Gastroesophageal sphincter (tissue), 4 donors: ENCODE measurements around the gene ERBB4. TPM values are rescaled to one million over a fixed set of nuclear protein-coding genes. Genes with fewer than 3 reads are reported as not detected.

ENCODE experiments used
- ATAC-seq: fragments of 150-250 bp; one replicate; pipeline ENCODE4 v1.9.1; 2016; ENCODE audit warnings: mild to moderate bottlenecking, moderate library complexity
- H3K27ac ChIP-seq, 4 donors: fragments of 200-600 bp; sonication (generic) in 3 of 4; 1 replicate in 3 of 4; 2 replicates in 1 of 4; pipeline ENCODE4 v1.5.1; 2016 to 2019
- H3K27me3 ChIP-seq: fragments of 200-600 bp; sonication (generic); one replicate; pipeline ENCODE4 v1.5.1; 2019
- H3K36me3 ChIP-seq, 2 donors: fragments of 200-600 bp; sonication (generic); one replicate each; pipeline ENCODE4 v1.5.1; 2019; ENCODE audit warnings: control low read depth in 1 of 2
- H3K4me1 ChIP-seq, 3 donors: fragments of 200-600 bp; sonication (generic); 1 replicate in 2 of 3; 2 replicates in 1 of 3; pipeline ENCODE4 v1.5.1; 2016 to 2019; ENCODE audit warnings: control low read depth in 2 of 3
- H3K4me3 ChIP-seq, 2 donors: fragments of 200-600 bp; sonication (generic); one replicate each; pipeline ENCODE4 v1.5.1; 2019; ENCODE audit warnings: mild to moderate bottlenecking in 1 of 2, moderate library complexity in 1 of 2
- H3K9me3 ChIP-seq, 3 donors: fragments of 200-600 bp; sonication (generic); one replicate each; pipeline ENCODE4 v1.5.1; 2017 to 2019; ENCODE audit warnings: control low read depth in 2 of 3
- EP300 ChIP-seq: sonication (generic); formaldehyde crosslinking; IDR thresholded peaks from one replicate; pipeline ENCODE4 v1.6.1; 2017; ENCODE audit warnings: antibody characterized with exemption, mild to moderate bottlenecking
- POLR2A ChIP-seq, 2 donors: fragments of 450-650 bp; IDR thresholded peaks; one replicate each; pipeline ENCODE4 v1.6.1; 2017; ENCODE audit warnings: antibody characterized with exemption in 2 of 2, mild to moderate bottlenecking in 2 of 2, moderate library complexity in 1 of 2
- POLR2AphosphoS5 ChIP-seq: sonication (generic); formaldehyde crosslinking; IDR thresholded peaks from one replicate; pipeline ENCODE4 v1.6.1; 2017; ENCODE audit warnings: antibody characterized with exemption
- WGBS, 2 donors: methylation state at CpG; one replicate each; pipeline ENCODE4 v1.1.5; 2018; ENCODE audit warnings: low coverage in 1 of 2; 5-methylcytosine and 5-hydroxymethylcytosine counted together
- total RNA-seq, 4 donors: library from RNA; depleted of rRNA; stranded (reverse); fragments of >200 nt; gene quantifications; one replicate each; pipeline ENCODE4 v1.1.0, GENCODE V29; 2016
- TF ChIP-seq, protein P1 (sequence below), 4 experiments: fragments of 200-600 bp in 2 of 4; fragments of 450-650 bp in 2 of 4; sonication (generic) in 1 of 4; IDR thresholded peaks; one replicate each; pipeline ENCODE4 v1.5.1; 2017 to 2019; ENCODE audit warnings: antibody characterized with exemption in 4 of 4, mild to moderate bottlenecking in 2 of 4, moderate library complexity in 2 of 4

The ERBB4 gene
- total RNA-seq, 4 donors from 2014 or later: 0.16 to 0.92 (median 0.50) TPM

DNA sequence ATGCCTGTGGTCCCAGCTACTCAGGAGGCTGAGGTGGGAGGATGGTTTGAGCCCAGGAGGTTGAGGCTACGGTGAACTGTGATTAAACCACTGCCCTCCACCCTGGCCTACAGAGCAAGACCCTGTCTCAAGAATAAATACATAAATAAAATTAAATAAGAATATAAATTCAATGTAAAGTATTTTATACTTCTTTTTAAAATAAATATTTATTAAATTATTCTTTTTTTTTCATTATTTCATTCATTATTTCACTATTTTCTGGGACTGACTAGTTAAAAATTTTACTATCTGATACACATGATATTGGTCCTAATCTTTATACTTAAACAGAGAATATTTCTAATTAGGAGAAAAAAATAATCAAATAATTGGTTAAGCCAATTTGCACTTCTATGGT is 917.6 kb downstream of the ERBB4 start:
- no peak for ATAC-seq
- WGBS, 2 donors: 57 to 100% methylated on average over 1 of the region's 1 CpG
- TF ChIP-seq POLR2A (IDR thresholded peaks at IDR 0.05) (no peak), EP300 (no peak), POLR2AphosphoS5 (no peak)
- TF ChIP-seq, protein P1, sequence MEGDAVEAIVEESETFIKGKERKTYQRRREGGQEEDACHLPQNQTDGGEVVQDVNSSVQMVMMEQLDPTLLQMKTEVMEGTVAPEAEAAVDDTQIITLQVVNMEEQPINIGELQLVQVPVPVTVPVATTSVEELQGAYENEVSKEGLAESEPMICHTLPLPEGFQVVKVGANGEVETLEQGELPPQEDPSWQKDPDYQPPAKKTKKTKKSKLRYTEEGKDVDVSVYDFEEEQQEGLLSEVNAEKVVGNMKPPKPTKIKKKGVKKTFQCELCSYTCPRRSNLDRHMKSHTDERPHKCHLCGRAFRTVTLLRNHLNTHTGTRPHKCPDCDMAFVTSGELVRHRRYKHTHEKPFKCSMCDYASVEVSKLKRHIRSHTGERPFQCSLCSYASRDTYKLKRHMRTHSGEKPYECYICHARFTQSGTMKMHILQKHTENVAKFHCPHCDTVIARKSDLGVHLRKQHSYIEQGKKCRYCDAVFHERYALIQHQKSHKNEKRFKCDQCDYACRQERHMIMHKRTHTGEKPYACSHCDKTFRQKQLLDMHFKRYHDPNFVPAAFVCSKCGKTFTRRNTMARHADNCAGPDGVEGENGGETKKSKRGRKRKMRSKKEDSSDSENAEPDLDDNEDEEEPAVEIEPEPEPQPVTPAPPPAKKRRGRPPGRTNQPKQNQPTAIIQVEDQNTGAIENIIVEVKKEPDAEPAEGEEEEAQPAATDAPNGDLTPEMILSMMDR (IDR thresholded peaks at IDR 0.05): no peak

DNA sequence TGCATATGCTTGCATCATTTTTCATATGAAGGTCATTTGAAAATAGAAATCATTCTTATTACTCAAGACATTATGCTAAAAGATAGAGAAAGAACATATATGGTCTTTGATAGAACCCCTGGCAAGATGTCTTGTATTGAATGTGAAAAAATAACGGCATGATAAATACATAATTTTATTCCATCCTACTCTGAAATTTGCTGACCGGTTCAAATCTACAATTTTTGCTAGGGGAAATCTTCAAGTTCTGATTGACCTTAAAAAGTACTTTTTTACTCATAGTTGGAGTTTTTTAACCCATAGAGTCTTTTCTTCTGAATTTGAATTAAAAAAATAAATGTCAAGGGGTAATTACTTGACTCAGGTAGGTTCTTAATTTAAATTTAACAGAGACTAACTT is 920.8 kb downstream of the ERBB4 start:
- WGBS, 2 donors: 94 to 100% methylated on average over 2 of the region's 2 CpGs
- Histone ChIP-seq H3K4me3 (no peak overlapping the region), H3K27me3 (no peaks in the 10 kb centered on the region), H3K9me3 (no peaks in the 10 kb centered on the region), H3K36me3 (no peaks in the 10 kb centered on the region), H3K27ac (no peak overlapping the region), H3K4me1 (no peaks in the 10 kb centered on the region)
- TF ChIP-seq POLR2AphosphoS5 (no peak), POLR2A (IDR thresholded peaks at IDR 0.05) (no peak), EP300 (no peak)
- TF ChIP-seq, protein P1 (IDR thresholded peaks at IDR 0.05): no peak
- ATAC-seq: no peak

More for the DNA sequence above, 917.6 kb downstream of the ERBB4 start:
- Histone ChIP-seq H3K27me3 (no peaks in the 10 kb centered on the region), H3K4me3 (no peak overlapping the region), H3K9me3 (no peaks in the 10 kb centered on the region), H3K27ac (no peak overlapping the region), H3K4me1 (no peaks in the 10 kb centered on the region), H3K36me3 (no peaks in the 10 kb centered on the region)

DNA sequence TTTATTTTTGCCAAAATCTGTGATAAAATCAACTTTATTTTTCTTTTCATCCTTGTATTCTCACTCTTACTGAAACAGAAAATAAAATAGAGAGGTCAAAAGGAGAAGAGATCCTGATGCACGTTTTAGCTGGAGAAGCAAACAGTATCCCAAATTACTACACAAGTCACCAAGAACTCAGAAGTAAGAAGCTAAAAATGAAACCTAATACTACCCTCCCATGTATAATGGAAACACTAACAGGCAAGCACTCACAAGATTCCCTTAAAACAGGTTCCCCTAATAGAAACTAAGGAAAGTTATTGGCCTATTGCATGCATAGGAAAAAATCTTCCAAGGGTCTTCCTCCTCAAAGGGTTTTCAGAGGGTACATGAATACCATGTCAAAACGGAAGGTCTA is 927.0 kb downstream of the ERBB4 start:
- Histone ChIP-seq H3K9me3 (no peaks in the 10 kb centered on the region), H3K27me3 (no peaks in the 10 kb centered on the region), H3K4me1 (no peaks in the 10 kb centered on the region), H3K36me3 (no peaks in the 10 kb centered on the region), H3K4me3 (no peak overlapping the region), H3K27ac (no peak overlapping the region)
- WGBS, 2 donors: 68 to 73% methylated on average over 2 of the region's 2 CpGs
- no peak for TF ChIP-seq EP300
- TF ChIP-seq POLR2A (IDR thresholded peaks at IDR 0.05): no peak
- TF ChIP-seq, protein P1 (IDR thresholded peaks at IDR 0.05): no peak
- TF ChIP-seq POLR2AphosphoS5: no peak
- no peak for ATAC-seq

DNA sequence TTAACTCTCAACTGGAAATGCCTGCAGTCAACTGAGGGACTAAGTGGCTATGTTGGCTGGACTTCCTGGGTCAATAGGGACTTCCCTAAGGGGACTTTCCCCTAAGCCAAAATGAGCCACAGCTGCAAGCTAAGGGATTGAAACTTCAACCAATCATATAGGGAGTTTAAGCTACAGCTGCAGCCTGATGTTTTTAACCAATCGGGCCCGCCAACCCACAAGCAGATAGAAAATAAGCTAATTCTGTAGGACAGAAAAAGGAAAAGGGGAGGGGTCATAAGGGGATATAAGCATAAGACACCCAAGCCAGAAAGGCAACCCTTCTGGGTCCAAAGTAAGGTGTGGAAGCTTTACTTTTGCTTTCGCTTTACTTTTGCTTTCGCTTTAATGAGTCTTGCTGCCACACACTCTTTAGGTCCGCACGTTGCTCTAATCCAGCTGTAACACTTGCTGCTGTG is 927.5 kb downstream of the ERBB4 start:
- H3K9me3 ChIP-seq: no peaks in the 10 kb centered on the region
- no peaks in the 10 kb centered on the region for H3K36me3 ChIP-seq
- WGBS, 2 donors: 83 to 97% methylated on average over 6 of the region's 6 CpGs
- H3K27ac ChIP-seq: no peak overlapping the region
- no peak for ATAC-seq
- H3K27me3 ChIP-seq: no peaks in the 10 kb centered on the region
- TF ChIP-seq POLR2AphosphoS5: no peak
- TF ChIP-seq EP300: no peak
- TF ChIP-seq POLR2A (IDR thresholded peaks at IDR 0.05): no peak
- TF ChIP-seq, protein P1 (IDR thresholded peaks at IDR 0.05): no peak
- no peak overlapping the region for H3K4me3 ChIP-seq
- H3K4me1 ChIP-seq: no peaks in the 10 kb centered on the region

DNA sequence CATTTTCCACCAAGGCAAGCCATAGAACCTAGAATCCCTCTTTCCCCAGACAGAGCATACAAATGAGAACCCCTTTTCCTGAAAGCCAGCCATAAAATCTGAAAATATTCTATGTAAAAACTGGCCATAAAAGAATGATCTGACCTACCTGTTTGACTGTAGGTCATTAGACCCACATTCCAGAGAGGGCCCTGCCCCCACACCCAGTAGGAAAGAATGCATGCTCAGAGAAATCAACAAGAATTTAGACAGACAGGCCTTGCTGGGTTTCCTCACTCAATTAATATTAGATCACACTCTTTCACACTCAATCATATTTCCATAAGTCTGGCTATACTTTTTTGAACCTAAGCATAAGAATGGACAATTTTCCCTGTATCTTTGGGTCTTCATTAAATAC is 929.5 kb downstream of the ERBB4 start:
- no peak overlapping the region for H3K4me3 ChIP-seq
- TF ChIP-seq, protein P1 (IDR thresholded peaks at IDR 0.05): no peak
- TF ChIP-seq POLR2A (IDR thresholded peaks at IDR 0.05) (no peak), POLR2AphosphoS5 (no peak), EP300 (no peak)
- no peaks in the 10 kb centered on the region for H3K4me1 ChIP-seq
- no peak for ATAC-seq
- H3K36me3 ChIP-seq: no peaks in the 10 kb centered on the region
- H3K27ac ChIP-seq: no peak overlapping the region
- no peaks in the 10 kb centered on the region for H3K9me3 ChIP-seq
- no peaks in the 10 kb centered on the region for H3K27me3 ChIP-seq
